8988T (cell line): ENCODE measurements around the gene ATP2A2.
A peak's percentile ranks its signal among the peaks of the same experiment; 100 is the strongest.
"Not testable (repeated sequence)": the region's sequence is repeated elsewhere in the genome, so short reads cannot be mapped to it uniquely, and the experiment has no call there.

Experiments used
- DNase-seq: peaks from one replicate; pipeline ENCODE4 v3.0.0; 2011

Gene ATP2A2

DNA sequence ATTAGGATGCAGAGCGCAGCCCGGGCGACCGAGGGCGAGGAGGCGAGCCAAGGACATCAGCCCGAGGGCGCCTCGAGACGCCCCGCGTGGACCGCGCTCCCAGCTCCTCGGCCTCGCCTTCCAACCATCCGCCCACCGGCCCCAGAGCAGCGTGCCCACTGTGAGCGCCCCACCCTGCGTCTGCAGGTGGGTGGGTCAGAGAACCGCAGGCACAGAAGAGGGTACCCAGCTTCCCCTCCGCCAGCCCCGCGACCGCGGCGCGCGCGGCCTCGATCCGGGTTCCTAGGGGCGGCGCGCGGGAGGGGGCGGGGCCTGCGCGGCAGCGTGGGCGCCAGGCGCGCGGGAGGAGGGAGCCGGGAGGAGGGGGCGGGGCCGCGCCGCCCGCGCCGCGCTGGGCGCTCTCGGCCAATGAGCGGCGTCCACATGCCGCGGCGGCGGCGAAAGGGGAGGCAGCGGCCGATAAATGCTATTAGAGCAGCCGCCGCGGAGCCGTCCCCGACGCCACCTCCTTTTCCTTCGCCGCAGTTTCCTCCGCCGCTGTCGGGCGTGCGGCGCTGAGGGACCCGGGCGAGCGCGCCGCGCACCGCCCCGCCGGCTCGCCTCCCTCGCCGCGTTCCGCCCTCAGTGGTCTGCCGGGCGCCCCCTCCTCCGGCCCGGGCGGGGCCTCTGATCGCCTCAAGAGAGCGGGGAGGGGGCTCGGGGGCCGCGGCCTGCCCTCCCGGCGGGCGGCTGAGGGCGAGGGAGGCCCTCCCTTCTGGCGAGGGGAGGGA lies at the start of gene ATP2A2:
Gene ATP2A2, plus strand, starts transcription at position 469 of the 770 bp plus-strand sequence. CDS start 543 bp downstream, outside the sequence.
- DNase-seq: peak; percentile 95

DNA sequence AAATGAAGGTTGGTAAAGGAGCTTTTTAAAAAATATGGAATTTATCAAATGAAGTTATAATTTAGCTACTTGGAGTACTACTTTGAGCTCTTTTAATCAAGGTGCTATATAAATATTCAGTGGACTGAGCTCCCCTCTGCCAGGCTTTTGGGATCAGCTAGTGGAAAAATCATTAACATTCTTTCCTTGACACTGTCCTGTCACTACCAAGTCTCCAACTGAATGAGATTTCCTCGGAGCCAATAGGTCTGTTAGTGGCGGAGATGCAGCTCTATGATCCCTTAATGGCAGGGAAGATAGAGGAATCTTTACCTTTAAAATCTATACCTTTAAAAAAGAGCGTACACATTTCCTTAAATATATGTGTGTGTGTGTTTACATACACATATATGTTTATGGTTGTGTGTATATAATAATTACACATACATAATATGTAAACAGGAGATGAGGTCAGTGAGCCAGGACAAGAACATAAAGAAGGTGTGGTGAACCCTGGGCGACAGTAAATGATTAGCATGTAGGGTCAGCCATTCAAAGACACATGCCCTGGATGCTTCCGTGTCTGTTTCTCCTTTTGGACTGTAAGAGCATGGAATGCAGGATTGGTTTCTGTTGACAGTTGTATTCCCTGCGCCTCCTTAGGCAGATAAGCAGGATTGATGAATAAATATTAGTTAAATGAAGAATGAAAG lies 47.7 kb upstream of the ATP2A2 start:
- DNase-seq: no peak

DNA sequence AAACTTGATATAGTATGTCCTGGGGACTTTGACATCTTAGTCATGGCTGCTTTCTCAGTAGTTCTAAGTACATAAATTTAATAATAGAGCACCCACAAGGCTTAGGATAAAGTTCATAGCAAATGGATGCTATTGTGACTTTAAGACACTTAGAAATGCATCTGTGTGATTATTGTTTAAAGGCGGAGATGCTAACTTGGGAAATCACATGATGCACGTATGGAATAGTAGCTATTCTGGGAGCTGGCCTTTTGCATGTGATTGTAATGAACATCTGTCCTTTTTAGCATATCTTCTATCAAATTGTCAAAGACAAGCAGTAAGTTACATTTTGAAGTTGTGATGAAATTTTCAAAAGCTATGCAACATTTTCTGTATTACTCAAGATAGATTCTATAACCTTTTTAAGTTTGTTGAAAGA lies 46.7 kb upstream of the ATP2A2 start:
- DNase-seq: no peak

DNA sequence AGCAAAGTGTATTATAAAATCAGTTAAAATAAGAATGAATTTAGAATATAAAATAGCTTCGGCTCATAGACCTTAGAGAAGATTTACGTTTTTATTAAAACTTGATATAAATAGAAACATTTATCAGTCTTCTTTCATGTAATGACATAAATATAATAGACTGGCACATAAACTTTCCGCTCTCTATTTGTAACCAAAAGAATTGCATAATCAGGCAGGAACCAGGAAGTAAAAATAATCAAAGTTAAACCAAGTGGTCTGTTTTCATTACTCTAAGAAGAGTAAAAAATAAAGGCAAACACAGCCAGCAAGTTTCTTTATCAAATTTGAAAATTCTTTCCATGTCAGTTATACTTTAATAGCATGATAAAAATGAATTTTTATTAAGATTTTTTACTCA lies 46.3 kb upstream of the ATP2A2 start:
- DNase-seq: no peak

DNA sequence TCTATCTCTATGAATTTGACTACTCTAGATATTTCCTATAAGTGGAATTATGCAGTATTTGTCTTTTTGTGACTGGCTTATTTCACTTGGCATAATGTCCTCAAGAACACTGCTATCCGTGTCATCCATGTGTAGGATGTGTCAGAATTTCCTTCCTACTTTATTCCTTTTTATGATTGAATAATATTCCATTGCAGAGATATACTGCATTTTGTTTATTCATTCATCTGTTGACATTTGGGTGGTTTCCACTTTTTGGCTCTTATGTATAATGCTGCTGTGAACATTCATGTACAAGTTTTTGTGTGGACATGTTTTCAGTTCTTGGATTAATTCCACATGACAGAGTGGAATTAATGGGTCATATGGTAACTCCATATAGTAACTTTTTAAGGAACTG lies 45.7 kb upstream of the ATP2A2 start:
- no peak for DNase-seq

DNA sequence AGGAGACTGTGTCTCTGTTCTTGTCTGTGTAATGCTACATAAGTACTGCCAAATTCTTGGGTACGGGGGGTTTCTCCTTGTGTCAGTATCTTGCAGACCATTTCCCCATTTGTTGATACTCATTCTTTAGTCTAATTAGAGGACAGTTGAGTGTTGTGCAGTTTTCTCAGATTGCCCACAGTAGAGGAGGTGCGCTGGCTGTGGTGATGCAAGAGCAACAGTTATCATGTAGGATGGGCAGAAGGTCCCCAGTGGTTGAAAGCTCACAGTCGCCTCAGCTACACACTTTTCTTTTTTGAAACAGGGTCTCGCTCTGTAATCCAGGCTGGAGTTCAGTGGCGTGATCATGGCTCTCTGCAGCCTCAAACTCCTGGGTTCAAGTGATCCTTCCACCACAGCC lies 37.8 kb upstream of the ATP2A2 start:
- DNase-seq: no peak

DNA sequence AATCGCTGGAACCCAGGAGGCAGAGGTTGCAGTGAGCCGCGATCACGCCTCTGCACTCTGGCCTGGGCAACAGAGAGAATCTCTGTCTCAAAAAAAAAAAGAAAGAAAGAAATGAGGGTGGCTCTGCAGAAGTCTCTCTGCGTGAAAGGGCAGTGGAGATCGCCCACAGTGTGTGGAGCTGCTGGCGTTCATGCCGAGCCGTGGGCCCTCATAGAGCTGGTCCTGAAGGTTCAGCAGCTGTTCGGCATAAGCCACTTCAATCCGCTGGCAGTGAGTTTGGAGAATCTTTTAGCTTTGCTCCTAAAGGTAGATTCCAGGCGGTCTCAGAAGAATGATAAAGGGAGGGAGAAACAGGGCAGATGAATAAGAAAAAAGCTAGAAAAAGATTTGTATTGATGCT lies 36.7 kb upstream of the ATP2A2 start:
- no peak for DNase-seq

DNA sequence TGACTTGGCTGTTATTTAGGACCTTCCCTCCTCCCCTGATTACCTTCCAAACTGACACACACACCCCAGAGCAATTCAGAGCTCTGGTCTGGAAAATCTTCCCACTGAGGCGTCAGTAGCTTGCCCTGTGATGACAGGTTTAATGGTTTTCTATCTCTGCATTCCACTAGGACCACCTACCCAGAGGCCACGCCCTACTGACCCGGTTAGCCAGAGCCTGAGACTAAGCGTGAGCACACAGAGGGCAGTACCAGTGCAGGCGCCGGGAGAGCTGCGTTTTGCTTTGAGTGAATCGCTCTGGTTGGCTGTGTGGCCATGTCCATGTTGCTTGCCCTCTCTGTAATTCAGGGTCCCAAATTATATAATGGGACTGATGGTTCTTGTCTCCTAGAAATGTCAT lies 36.2 kb upstream of the ATP2A2 start:
- DNase-seq: no peak

DNA sequence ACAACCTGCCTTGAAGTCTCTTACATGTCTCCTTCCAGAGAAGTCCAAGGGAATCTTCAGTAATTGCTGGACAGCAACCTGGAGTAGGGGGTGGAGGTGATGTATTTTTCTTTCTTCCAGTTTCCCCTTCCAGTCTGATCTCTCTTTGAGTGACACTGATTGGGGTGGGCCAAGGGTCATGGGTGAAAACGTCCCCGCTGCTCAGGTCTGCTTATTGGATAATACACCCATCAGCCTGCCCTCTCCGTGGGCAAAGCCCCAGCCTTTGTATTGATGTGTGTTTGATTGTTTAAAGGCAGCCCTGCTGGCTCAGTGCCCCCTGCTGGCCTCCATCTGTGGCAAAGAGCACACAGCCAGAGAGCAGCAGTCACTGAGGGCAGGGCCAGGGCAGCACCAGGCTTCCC lies 35.7 kb upstream of the ATP2A2 start:
- DNase-seq: peak; percentile 41

DNA sequence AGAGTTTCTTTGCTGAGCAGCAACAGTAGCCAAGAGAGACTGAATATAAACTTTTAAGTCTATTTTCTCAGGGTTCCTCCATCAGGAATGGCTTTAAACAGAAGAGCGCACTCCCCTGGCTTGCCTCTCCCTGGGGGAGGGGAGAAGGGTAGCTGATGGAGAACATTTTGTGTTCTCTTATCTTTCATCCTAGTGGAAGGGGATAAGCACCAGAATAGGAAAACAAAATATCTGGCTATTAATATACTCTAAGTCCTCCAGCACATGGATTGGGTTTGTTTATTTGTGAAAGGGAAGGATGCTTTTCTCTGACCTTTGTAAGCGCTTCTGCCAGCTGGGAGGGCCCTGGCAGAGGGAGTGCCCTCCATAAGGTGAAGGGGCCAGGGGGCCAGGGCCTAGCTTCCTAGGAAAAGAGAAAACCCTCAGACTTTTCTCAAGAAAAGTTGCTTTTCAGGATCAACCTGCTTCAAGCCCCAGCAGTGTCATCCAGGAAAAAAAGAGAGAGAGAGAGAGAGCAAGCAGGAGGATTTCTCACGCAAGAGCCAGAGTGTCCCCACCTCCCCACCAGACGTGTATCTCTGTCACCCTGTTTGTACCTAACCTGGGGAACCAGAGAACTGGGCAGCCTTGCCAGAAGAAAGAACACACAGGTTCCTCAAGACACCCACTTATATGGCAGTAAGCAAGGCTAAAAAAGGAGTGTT lies 34.3 kb upstream of the ATP2A2 start:
- DNase-seq: no peak

DNA sequence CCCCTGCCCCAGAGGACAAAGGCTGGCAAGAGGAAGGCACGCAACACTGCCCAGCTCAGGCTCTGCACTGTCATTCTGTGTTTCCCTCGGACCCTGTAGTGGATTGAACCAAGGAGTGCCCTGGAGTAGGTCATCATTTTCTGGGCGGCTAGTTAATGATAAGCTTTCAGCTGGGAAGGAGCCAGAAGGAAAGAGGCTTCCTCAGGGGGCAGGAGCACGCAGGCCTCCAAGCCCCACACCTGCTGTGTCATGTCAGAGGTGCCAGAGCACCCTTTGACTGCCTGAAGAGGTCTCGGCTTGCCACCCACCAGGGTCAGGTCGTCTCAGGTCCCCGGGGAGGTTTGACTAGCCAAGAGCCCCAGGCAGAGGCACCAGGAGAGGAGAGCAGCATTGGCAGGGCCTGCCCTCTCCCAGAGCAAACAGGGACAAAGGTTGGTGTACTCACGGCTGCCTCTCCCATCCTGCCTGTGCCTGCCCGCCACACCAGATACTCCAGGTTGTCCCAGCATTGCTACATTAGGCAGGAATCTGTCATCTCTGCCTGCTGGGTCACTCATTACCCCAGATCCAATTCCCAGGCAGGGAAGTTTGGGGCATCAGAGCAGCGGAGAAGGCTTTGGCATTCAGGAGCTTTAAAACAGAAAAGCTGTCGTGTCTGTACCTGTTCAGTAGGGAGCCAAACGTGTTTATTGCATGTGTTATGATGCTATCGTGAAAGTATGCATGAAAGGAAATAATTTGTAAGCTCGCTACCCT lies 33.5 kb upstream of the ATP2A2 start:
- DNase-seq: no peak

DNA sequence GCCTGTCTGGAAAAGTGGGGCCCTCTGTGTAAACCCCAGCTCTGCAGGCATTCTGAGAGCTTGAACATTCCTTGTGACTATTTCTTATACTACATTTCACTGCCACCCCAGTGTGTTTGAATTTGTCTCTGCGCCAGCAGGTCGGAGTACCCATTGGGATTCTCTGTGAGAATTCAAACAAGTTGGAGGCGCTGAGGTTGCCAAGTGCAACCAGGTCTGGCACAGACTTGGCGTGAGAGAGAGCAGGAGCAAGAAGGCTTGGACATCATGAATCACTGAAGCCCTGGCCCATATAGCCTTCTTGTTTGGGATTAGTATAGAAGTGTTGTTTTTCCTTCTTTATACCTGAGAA lies 33.0 kb upstream of the ATP2A2 start:
- no peak for DNase-seq

DNA sequence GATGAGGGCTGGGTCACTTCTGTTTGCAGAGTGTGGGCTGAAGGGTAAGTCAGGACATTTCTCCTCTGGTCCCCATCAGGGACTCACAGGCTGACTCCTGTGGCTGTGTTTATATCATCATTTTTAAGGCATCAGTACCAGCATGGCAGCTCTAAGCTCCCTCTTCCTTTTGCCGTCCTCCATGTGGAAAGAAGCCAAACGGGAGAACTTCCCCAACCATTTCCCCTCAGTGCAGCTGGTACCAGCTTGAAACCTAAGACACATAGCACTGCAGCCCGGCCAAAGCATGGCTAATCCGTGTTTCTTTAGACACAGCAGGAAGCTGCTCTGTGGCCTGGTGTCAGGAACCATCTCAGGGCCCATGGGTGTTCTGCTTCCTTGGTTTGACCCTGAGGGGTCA lies 31.9 kb upstream of the ATP2A2 start:
- DNase-seq: no peak

DNA sequence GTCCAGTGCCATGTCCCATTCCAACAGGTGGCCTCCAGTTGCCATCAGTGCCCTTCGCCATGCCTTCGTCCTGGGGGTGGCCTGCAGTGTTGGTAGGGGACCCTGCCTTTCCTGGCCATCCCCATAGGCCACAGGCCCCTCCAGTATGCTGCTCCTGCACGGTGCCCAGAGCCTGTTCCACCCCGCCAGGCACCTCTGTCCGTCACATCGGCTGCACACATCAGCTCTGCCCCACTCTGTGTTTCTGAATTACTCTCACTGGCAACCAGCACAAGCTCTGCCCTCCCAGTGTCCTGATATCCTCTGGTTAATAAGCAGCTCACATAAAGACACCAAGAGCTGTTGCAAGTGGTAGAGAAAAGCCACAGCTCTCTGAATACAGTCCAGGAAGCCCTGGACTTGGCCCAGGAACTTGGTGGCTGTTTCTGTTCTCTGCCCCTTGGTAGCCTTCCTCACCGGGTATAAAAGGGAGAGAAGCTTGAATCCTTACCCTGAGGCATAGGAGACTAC lies 31.3 kb upstream of the ATP2A2 start:
- no peak for DNase-seq

DNA sequence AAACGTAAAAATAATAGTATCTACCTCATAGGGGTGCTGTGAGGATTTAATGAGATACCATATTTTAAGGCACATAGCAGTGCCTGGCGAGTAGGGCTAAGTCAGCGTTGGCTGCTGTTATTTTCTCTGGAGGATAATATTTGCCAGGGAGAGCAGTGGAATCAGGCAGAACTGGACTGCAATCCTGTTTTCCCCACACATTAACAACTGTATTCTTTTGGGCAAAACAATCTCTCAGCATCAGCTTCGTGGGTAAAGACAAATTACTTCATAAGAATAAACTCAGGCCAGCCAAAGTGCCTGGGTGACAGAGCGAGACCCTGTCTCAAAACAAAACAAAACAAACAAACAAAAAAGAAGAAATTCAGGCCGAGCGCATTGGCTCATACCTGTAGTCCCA lies 29.7 kb upstream of the ATP2A2 start:
- DNase-seq: no peak

DNA sequence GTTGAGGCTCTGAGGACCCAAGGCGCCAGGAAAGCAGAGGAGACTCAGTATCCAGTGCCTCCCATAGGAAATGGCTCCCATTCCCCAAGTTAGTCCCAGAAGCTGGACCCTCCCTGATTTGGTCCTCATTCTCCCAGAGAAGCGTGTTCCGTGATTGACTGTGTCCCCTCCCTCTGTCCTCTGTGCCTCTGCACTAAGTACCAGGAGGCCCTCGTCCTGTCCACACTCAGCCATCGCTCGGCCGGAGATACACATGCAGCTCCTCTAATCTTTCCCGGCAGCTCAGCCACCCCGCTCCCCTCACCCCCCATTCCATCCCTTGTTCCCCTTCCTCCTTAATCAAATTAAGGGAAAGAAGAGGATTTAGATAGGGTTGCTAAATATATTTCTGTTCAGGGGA lies 28.3 kb upstream of the ATP2A2 start:
- DNase-seq: no peak

DNA sequence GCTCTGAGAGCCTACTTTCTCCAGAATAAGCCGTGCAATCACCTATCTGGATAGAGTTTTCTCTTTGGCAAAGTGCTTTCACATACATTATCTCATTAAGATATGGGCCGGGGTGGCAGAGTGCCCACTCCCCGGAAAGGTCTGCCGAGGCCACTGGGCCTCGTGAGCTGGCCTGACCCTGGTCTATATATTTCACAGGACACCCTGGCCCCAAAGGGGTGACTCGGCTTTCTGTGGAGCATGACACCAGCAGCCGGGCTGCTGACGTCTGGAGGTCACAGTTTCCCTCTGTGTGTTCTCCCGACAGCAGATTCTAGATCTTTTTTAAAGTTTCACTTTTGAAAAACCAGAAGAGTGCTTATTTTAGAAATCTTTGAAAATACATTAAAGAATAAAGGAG lies 27.9 kb upstream of the ATP2A2 start:
- no peak for DNase-seq

DNA sequence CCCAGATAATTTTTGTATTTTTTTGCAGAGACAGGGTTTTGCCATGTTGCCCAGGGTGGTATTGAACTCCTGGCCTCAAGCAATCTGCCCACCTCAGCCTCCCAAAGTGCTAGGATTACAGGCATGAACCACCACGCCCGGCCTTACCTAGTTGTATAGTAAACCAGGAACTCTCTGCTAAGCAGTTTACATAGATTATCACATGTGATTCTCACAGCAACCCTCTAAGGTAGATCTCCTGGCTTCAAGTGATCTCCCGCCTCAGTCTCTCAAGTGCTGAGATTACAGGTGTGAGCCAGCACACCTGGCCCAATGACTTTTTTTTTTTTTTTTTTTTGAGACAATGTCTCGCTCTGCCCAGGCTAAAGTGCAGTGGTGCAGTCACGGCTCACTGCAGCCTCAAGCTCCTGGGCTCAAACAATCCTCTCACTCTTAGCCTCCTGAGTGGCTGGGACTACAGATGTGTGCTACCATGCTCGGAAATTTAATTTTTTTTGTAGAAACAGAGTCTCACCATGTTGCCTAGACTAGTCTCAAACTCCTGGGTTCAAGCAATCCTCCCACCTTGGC lies 26.0 kb upstream of the ATP2A2 start:
- no peak for DNase-seq

DNA sequence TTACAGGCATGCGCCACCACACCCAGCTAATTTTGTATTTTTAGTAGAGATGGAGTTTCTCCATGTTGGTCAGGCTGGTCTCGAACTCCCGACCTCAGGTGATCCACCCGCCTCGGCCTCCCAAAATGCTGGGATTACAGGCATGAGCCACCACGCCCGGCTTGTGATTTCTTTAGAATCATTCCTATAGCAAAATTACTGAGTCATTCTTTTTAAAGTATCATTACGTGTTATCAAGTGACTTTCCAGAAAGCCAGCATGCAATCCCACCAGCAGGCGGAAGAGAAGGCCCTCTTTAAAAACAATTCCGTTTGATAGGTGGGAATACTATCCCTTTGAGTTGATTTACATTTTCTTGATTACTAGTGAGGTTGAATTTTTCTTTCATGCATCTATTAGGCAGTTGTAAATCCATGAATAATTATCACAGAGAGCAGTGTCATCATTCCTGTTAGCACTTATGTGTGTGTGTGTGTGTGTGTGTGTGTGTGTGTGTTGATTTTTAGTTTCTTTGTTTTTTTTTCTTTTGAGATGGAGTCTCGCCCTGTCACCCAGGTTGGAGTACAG lies 25.1 kb upstream of the ATP2A2 start:
- DNase-seq: not testable (repeated sequence)

DNA sequence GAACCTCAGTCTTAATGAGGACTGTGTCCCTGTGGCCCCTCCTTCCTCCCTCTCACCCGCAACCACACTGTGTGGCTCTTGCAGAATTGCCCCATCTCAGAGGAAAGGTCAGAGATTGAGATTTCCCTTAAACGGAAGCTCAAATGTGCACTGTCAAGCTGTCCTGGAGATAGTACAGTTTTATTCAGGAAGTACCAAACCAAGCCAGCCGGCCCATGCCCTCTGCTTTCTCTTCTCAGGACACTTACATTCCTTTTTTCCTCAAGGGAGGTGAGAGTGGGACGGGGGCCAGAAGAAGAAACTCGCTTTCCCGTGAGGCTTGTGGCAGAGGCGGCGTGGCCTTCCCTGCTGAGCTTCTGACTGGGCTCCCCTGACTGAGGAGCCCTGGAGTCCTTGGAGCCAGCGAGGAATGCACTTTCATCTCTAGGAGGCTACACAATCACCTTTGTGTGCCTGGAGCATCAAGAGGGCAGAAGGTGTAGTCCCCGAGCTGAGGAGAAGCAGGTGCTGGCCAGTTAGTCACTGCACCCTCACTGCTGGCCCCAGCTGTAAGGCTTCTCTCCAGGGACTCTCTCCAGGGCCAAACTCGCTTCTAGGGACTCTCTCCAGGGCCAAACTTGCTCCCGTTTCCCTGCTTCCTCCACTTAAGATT lies 24.1 kb upstream of the ATP2A2 start:
- DNase-seq: no peak

DNA sequence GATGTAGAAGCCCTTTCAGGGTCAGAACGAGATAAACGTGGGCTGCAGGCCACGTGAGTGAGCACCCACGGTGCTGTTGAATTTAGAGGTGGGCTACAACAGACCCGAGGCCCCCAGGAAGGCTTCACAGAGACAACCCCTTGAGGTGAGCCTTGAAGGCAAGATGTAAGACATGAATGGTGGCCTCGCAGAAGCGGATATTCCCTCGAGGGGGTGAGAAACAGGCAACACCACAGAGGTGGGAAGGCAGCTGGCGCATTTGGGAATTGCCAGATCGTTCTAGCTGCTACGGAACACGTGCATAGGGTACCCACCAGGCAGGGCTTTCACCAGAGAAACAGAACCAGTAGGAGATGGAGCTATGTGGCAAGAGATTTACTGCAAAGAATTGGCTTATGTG lies 22.6 kb upstream of the ATP2A2 start:
- DNase-seq: no peak
